Measurements from ENCODE around the gene EFCAB13. TPM values are rescaled to one million over a fixed set of nuclear protein-coding genes. Genes with fewer than 3 reads are reported as not detected.
A peak's percentile ranks its signal among the peaks of the same experiment; 100 is the strongest.

The EFCAB13 gene
- total RNA-seq, 1 donor from 2014 or later = 15.1 TPM

GRCh38 chr17:47295037-47295873, 28.5 kb upstream of the EFCAB13 start:
- no peak for DNase-seq

GRCh38 chr17:47295874-47296255, 27.9 kb upstream of the EFCAB13 start:
- DNase-seq = no peak

GRCh38 chr17:47297661-47298400, 25.9 kb upstream of the EFCAB13 start:
- no peak for DNase-seq

GRCh38 chr17:47298712-47299111, 25.0 kb upstream of the EFCAB13 start:
- no peak for DNase-seq

GRCh38 chr17:47299239-47299910, 24.4 kb upstream of the EFCAB13 start:
- no peak for DNase-seq

GRCh38 chr17:47300718-47301117, 23.0 kb upstream of the EFCAB13 start:
- DNase-seq = no peak

GRCh38 chr17:47301161-47301560, 22.6 kb upstream of the EFCAB13 start:
- no peak for DNase-seq

GRCh38 chr17:47301831-47302230, 21.9 kb upstream of the EFCAB13 start:
- no peak for DNase-seq

GRCh38 chr17:47304186-47304585, 19.6 kb upstream of the EFCAB13 start:
- DNase-seq = no peak

- DNase-seq = no peak
Measured at GRCh38 chr17:47305302-47305923, 18.3 kb upstream of the EFCAB13 start.

- no peak for DNase-seq
Measured at GRCh38 chr17:47310186-47310733, 13.5 kb upstream of the EFCAB13 start.

GRCh38 chr17:47311420-47311819, 12.3 kb upstream of the EFCAB13 start:
- DNase-seq = no peak

GRCh38 chr17:47315451-47316266, 8.1 kb upstream of the EFCAB13 start:
- peak; percentile 89 for DNase-seq

GRCh38 chr17:47316311-47316710, 7.4 kb upstream of the EFCAB13 start:
- DNase-seq = no peak

GRCh38 chr17:47317119-47317518, 6.6 kb upstream of the EFCAB13 start:
- DNase-seq = no peak

- no peak for DNase-seq
Measured at GRCh38 chr17:47318197-47318918, 5.4 kb upstream of the EFCAB13 start.

- no peak for DNase-seq
Measured at GRCh38 chr17:47320879-47321502, 2.8 kb upstream of the EFCAB13 start.

- peak; percentile 77 for DNase-seq
Measured at GRCh38 chr17:47324224-47325020, 667 bp downstream of the EFCAB13 start.

- DNase-seq = no peak
Measured at GRCh38 chr17:47325176-47325575, 1.4 kb downstream of the EFCAB13 start.
